Measurements from ENCODE around the gene FHIP1B. TPM values are rescaled to one million over a fixed set of nuclear protein-coding genes. Genes with fewer than 3 reads are reported as not detected.

FHIP1B gene
- total and polyA plus RNA-seq, 2 of the 4 experiments (the other 2 are of a cell fraction): 5.9 to 30.2 TPM

DNA sequence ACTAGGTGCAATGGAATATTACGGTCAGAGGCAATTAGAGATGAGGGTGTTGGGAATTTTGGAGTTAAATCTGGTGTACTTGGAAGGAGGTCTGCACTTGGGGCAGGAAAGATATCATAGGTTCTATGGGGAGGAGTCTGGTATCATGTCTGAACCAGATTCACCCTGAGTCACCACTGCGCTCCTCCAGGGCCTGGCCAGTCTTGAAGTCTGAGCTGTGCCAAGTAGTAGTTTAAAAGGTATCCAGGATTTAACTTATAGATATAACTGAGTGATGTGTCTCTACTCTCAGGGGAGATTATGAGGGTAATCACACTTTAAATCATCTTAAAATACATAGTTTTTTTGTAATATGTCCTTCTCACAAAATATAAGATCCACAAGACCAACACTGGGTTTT is 11.1 kb upstream of the FHIP1B start:
- Histone ChIP-seq H3K23ac (ENCODE audit: low read depth, low read length) (no peak overlapping the region), H4K91ac (ENCODE audit: insufficient read depth, low read depth, low read length) (no peak overlapping the region), H4K5ac (ENCODE audit: low read depth, low read length) (no peak overlapping the region), H3K27ac (ENCODE audit: insufficient read depth, low read length) (no peak overlapping the region), H3K36me3 (ENCODE audit: control insufficient read depth, insufficient read depth, low read length) (no peaks in the 10 kb centered on the region), H3K4me1 (ENCODE audit: control insufficient read depth, insufficient read depth, low read length) (peaks cover 3% of the 10 kb centered on the region; the same call in 1 of the 2 replicates), H3K79me1 (ENCODE audit: low read depth in 1 of 2, low read length in 2 of 2) (no peaks in the 10 kb centered on the region), H3K9me1 (ENCODE audit: insufficient read depth, low read length) (no peaks in the 10 kb centered on the region), H3K56ac (ENCODE audit: extremely low read depth, insufficient read depth, low read length) (no peak overlapping the region), H3K27me3 (ENCODE audit: control insufficient read depth, insufficient read depth, low read length) (peaks cover 20% of the 10 kb centered on the region), H2BK15ac (ENCODE audit: low read depth, low read length) (no peak overlapping the region), H2AK9ac (replicated peaks; ENCODE audit: low read depth, low read length, poor library complexity) (no peak overlapping the region), H3K18ac (ENCODE audit: low read depth, low read length) (no peak overlapping the region), H3K4me2 (ENCODE audit: low read depth, low read length) (no peak overlapping the region), H4K8ac (ENCODE audit: low read depth in 2 of 2, low read length in 2 of 2) (no peak overlapping the region), H2AK5ac (ENCODE audit: low read depth, low read length) (no peak overlapping the region), H3K4me3 (ENCODE audit: insufficient read depth, low read depth, low read length) (no peak overlapping the region), H2AFZ (replicated peaks; ENCODE audit: low read length, poor library complexity) (no peak overlapping the region), H3K9me3 (ENCODE audit: control insufficient read depth, insufficient read depth, low read length) (no peaks in the 10 kb centered on the region), H4K20me1 (ENCODE audit: insufficient read depth, low read length) (no peaks in the 10 kb centered on the region), H3K9ac (ENCODE audit: low read depth, low read length) (no peak overlapping the region), H3K14ac (replicated peaks; ENCODE audit: low read depth, low read length) (no peak overlapping the region), H3K4ac (ENCODE audit: low read depth, low read length) (no peak overlapping the region), H2BK120ac (ENCODE audit: low read depth, low read length) (no peak overlapping the region), H2BK20ac (ENCODE audit: low read depth, low read length) (no peak overlapping the region), H2BK5ac (ENCODE audit: low read depth, low read length, poor library complexity, severe bottlenecking) (no peak overlapping the region)
- dilution Hi-C loops (cut with HindIII; ENCODE audit: low sequenced_read_pairs, unreplicated experiment) (no loop called here), intact Hi-C loops (cut with micrococcal nuclease) (no loop called here), in situ Hi-C loops (cut with MboI; ENCODE audit: low sequenced_read_pairs) (loop anchor here (5.0 kb wide), 1 partner anchor 107 kb away; no protein-coding TSS in a partner anchor)
- TF ChIP-seq MAFK (IDR thresholded peaks at IDR 0.05; ENCODE audit: low read depth, low read length): no peak
- TF ChIP-seq, protein P1, sequence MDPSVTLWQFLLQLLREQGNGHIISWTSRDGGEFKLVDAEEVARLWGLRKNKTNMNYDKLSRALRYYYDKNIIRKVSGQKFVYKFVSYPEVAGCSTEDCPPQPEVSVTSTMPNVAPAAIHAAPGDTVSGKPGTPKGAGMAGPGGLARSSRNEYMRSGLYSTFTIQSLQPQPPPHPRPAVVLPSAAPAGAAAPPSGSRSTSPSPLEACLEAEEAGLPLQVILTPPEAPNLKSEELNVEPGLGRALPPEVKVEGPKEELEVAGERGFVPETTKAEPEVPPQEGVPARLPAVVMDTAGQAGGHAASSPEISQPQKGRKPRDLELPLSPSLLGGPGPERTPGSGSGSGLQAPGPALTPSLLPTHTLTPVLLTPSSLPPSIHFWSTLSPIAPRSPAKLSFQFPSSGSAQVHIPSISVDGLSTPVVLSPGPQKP (IDR thresholded peaks at IDR 0.05; ENCODE audit: borderline replicate concordance, low read depth, low read length): no peak
- ATAC-seq (ENCODE audit: low read depth): no peak
- CTCF ChIA-PET: interaction anchor here (1.0 kb wide), 1 partner anchor 53 kb away, joined by 3 read pairs; no protein-coding TSS in a partner anchor
- DNase-seq: no peak
- no CpG with 5 or more reads among the region's 2 CpGs for WGBS, 2 experiments (ENCODE audit: extremely low coverage in 2 of 2, insufficient read length in 1 of 2)
- POLR2A ChIA-PET (ENCODE audit: unreplicated experiment): no interaction called here
- no TSS peak for BruUV-seq (replicated peaks)

All from IMR-90 (cell line).